ENCODE results near the gene GNAQ. TPM values are rescaled to one million over a fixed set of nuclear protein-coding genes. Genes with fewer than 3 reads are reported as not detected.

The GNAQ gene
- polyA plus RNA-seq, 1 of the 3 experiments (the other 2 are of a cell fraction): 20.9 TPM

DNA sequence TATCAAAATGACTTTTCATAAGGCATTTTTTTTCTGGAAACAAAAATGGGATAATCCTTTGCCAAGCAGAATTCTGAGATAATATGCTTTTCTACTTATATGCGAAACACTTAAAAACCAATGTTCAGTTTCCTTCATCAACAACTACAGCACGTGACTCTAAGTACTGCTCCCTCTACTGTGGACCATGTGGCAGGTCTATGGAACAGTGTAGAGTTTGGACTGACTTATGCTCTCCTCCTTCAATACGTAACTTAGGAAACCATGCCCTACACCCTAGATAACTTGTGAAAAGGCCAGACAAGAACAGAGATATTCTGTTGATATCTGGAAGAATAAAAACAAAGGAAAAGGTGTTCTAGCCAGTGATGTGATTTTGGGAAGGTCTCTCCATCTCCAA, 272.2 kb downstream of the GNAQ start:
- DNase-seq: no peak
- Histone ChIP-seq H3K79me2 (ENCODE audit: insufficient read depth) (peaks cover 7% of the 10 kb centered on the region; the same call in 1 of the 2 replicates), H3K4me1 (ENCODE audit: control insufficient read depth in 1 of 2, insufficient read depth in 2 of 2, low read depth in 1 of 2, low read length in 1 of 2) (no peaks in the 10 kb centered on the region), H3F3A (replicated peaks; ENCODE audit: insufficient read depth) (no peaks in the 10 kb centered on the region), H3K9ac (no peak overlapping the region), H3K4me2 (no peak overlapping the region), H3K9me3 (no peaks in the 10 kb centered on the region), H3K9me2 (no peaks in the 10 kb centered on the region), H4K20me1 (ENCODE audit: insufficient read depth) (no peaks in the 10 kb centered on the region), H3K36me3 (replicated peaks in 1 of 2; ENCODE audit: control insufficient read depth in 1 of 2, insufficient read depth in 2 of 2, low read length in 1 of 2) (peaks cover 3 to 4% of the 10 kb centered on the region in 2 experiments), H3K27me3 (ENCODE audit: insufficient read depth) (no peaks in the 10 kb centered on the region), H3K27ac (ENCODE audit: low read depth in 2 of 2, low read length in 1 of 2) (no peak overlapping the region), H2AFZ (ENCODE audit: low read depth) (no peak overlapping the region), H3K4me3 (ENCODE audit: low read depth in 2 of 2, low read length in 1 of 2) (no peak overlapping the region)
- WGBS (ENCODE audit: low lambda C conversion rate): 96% methylated on average over 3 of the region's 3 CpGs
- no peak for TF ChIP-seq SMC3 (IDR thresholded peaks at IDR 0.05; ENCODE audit: low read depth, low read length)
- no peak for TF ChIP-seq GABPA (IDR thresholded peaks at IDR 0.05; ENCODE audit: low read depth)
- no peak for TF ChIP-seq FOXJ3 (CRISPR knock-in tag; IDR thresholded peaks at IDR 0.05)
- no peak for TF ChIP-seq REST (IDR thresholded peaks at IDR 0.05; ENCODE audit: low read depth, low read length)
- no peak for TF ChIP-seq SIN3A (IDR thresholded peaks at IDR 0.05; ENCODE audit: borderline replicate concordance, low read depth, low read length)
- TF ChIP-seq EP300 (IDR thresholded peaks at IDR 0.05; ENCODE audit: borderline replicate concordance in 1 of 2, low read depth in 1 of 2, low read length in 1 of 2): no peak
- no peak for TF ChIP-seq GATA2 (CRISPR knock-in tag; IDR thresholded peaks at IDR 0.05)
- no peak for TF ChIP-seq NRF1 (IDR thresholded peaks at IDR 0.05; ENCODE audit: low read depth, low read length)
- TF ChIP-seq TCF12 (IDR thresholded peaks at IDR 0.05): no peak
- TF ChIP-seq CTCF (IDR thresholded peaks at IDR 0.05): no peak
- TF ChIP-seq JUND (IDR thresholded peaks at IDR 0.05): no peak
- TF ChIP-seq TEAD4 (IDR thresholded peaks at IDR 0.05; ENCODE audit: borderline replicate concordance, insufficient read depth): no peak
- TF ChIP-seq, protein P1, sequence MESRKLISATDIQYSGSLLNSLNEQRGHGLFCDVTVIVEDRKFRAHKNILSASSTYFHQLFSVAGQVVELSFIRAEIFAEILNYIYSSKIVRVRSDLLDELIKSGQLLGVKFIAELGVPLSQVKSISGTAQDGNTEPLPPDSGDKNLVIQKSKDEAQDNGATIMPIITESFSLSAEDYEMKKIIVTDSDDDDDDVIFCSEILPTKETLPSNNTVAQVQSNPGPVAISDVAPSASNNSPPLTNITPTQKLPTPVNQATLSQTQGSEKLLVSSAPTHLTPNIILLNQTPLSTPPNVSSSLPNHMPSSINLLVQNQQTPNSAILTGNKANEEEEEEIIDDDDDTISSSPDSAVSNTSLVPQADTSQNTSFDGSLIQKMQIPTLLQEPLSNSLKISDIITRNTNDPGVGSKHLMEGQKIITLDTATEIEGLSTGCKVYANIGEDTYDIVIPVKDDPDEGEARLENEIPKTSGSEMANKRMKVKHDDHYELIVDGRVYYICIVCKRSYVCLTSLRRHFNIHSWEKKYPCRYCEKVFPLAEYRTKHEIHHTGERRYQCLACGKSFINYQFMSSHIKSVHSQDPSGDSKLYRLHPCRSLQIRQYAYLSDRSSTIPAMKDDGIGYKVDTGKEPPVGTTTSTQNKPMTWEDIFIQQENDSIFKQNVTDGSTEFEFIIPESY (IDR thresholded peaks at IDR 0.05; ENCODE audit: borderline replicate concordance, low read depth): no peak
- TF ChIP-seq, protein P2, sequence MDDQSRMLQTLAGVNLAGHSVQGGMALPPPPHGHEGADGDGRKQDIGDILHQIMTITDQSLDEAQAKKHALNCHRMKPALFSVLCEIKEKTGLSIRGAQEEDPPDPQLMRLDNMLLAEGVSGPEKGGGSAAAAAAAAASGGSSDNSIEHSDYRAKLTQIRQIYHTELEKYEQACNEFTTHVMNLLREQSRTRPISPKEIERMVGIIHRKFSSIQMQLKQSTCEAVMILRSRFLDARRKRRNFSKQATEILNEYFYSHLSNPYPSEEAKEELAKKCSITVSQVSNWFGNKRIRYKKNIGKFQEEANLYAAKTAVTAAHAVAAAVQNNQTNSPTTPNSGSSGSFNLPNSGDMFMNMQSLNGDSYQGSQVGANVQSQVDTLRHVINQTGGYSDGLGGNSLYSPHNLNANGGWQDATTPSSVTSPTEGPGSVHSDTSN (IDR thresholded peaks at IDR 0.05): no peak
- ChIA-PET CTCF (no interaction called here), POLR2A (no interaction called here)

Measured in SK-N-SH (cell line).